ENCODE data around the gene CFAP210. TPM values are rescaled to one million over a fixed set of nuclear protein-coding genes. Genes with fewer than 3 reads are reported as not detected.
"Not testable (repeated sequence)": the region's sequence is repeated elsewhere in the genome, so short reads cannot be mapped to it uniquely, and the experiment has no call there.

CFAP210 gene
- total RNA-seq, 4 donors from 2014 or later: not detected

DNA sequence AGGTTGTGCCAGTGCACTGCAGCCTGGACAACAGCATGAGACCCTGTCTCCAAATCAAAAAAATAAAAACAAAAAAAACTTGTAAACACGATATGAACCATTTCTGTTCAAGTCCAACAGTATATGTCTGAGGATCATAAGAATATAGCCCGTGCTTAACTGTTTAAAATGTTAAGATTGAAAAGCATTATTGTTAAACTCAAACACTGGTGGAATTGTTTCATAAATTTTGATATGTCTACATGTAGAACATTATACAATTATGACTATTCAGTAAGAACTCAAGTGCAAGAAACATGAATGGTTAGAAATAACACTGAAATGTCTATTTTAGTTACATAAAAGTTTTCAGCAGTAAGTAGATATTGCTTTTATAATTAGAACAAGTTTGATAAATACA is 80.3 kb downstream of the CFAP210 start:
- WGBS, 2 donors: 79 to 82% methylated on average over 2 of the region's 2 CpGs
- intact Hi-C loops (cut with DNase I): no loop called here
- Histone ChIP-seq H3K4me1 (no peaks in the 10 kb centered on the region), H3K27me3 (no peaks in the 10 kb centered on the region), H3K36me3 (peaks cover 7 to 99% (median 9%) of the 10 kb centered on the region in 3 donors), H3K4me3 (no peak overlapping the region), H3K9me3 (no peaks in the 10 kb centered on the region), H3K27ac (no peak overlapping the region)
- no peak for TF ChIP-seq POLR2A (IDR thresholded peaks at IDR 0.05)
- TF ChIP-seq, protein P1, sequence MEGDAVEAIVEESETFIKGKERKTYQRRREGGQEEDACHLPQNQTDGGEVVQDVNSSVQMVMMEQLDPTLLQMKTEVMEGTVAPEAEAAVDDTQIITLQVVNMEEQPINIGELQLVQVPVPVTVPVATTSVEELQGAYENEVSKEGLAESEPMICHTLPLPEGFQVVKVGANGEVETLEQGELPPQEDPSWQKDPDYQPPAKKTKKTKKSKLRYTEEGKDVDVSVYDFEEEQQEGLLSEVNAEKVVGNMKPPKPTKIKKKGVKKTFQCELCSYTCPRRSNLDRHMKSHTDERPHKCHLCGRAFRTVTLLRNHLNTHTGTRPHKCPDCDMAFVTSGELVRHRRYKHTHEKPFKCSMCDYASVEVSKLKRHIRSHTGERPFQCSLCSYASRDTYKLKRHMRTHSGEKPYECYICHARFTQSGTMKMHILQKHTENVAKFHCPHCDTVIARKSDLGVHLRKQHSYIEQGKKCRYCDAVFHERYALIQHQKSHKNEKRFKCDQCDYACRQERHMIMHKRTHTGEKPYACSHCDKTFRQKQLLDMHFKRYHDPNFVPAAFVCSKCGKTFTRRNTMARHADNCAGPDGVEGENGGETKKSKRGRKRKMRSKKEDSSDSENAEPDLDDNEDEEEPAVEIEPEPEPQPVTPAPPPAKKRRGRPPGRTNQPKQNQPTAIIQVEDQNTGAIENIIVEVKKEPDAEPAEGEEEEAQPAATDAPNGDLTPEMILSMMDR (IDR thresholded peaks at IDR 0.05): no peak
- no peak for DNase-seq

DNA sequence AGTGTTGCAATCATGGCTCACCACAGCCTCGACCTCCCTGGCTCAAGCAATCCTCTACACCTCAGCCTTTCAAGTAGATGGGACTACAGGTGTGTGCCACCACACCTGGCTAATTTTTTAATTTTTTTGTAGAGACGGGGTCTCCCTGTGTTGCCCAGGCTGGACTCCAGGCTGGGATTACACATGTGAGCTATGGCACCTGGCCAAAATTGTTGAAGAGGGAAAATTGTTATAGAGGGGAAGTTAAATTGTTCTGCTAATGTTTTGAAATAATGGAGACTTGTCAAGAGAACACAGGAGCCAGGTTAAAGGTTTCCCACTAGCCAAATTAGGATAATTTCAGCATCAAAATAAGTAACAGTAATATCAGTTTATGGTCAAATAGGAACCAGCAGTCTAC is 84.9 kb downstream of the CFAP210 start:
- no peak for TF ChIP-seq POLR2A (IDR thresholded peaks at IDR 0.05)
- TF ChIP-seq, protein P1 (IDR thresholded peaks at IDR 0.05): no peak
- 67 to 100% methylated on average over 2 of the region's 2 CpGs for WGBS, 2 donors
- no peak for DNase-seq
- no peaks in the 10 kb centered on the region for H3K27me3 ChIP-seq
- no peaks in the 10 kb centered on the region for H3K4me1 ChIP-seq
- H3K9me3 ChIP-seq: no peaks in the 10 kb centered on the region
- intact Hi-C loops (cut with DNase I): no loop called here
- no peak overlapping the region for H3K27ac ChIP-seq
- no peak overlapping the region for H3K4me3 ChIP-seq
- peaks cover 3 to 99% (median 7%) of the 10 kb centered on the region in 3 donors for H3K36me3 ChIP-seq

DNA sequence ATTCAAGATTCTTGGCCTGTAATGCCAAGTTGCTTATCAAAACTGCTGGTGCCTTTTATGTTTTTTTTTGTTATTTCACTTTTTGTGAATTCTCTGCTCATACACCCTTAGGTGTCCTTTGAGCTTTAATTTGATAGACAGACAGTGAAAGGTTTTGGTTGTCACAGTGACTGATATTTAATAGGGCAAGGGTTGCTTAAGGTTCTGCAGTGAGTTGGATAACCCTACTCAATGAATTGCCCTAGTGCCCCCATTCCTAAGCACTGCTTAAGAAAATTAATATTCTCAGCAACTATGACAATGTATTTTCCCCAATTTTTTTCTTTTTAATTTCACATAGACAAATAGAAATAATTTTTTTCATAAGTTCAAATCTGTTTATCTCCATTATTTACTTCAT is 94.6 kb downstream of the CFAP210 start:
- intact Hi-C loops (cut with DNase I): no loop called here
- Histone ChIP-seq H3K27ac (no peak overlapping the region), H3K27me3 (no peaks in the 10 kb centered on the region), H3K4me1 (peaks cover 0 to 4% (median 0%) of the 10 kb centered on the region in 3 donors), H3K9me3 (no peaks in the 10 kb centered on the region), H3K4me3 (no peak overlapping the region), H3K36me3 (peaks cover 0 to 19% (median 0%) of the 10 kb centered on the region in 3 donors)
- DNase-seq: no peak
- TF ChIP-seq, protein P1 (IDR thresholded peaks at IDR 0.05): no peak

DNA sequence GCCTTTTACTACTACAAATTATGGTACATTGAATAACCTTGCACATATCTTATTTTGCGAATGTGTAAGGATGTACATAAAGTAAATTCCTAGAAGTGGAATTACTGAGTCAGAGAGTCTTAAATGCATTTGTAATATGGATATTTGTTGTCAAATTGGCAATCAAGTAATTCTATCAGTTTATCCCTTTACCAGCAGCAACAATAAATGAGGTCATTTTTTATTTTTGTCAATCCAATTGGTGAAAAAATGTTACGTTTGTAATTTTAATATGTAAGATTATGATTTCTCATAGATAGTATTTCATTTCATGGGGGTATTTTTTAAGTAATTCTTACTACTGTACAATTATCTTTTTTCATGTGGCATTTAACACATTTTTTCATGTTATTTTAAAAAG is 95.2 kb downstream of the CFAP210 start:
- intact Hi-C loops (cut with DNase I): no loop called here
- no peaks in the 10 kb centered on the region for H3K27me3 ChIP-seq

DNA sequence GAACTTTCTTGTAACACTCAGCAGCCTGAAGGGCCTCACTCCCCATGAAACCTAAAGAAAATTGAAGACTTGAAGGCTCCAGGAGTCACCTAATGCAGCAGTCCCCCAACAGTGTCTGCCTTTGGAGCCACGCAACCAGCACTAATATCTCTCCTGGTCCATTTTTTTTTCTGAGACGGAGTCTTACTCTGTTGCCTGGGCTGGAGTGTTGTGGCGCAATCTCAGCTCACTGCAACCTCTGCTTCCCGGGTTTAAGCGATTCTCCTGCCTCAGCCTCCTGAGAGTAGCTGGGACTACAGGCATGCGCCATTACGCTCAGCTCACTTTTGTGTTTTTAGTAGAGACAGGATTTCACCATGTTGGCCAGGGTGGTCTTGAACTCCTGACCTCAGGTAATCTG is 97.7 kb downstream of the CFAP210 start:
- WGBS, 2 donors: 95 to 99% methylated on average over 6 to 7 of the region's 7 CpGs
- H3K4me3 ChIP-seq; intact Hi-C loops (cut with DNase I); H3K9me3 ChIP-seq; H3K27ac ChIP-seq; H3K4me1 ChIP-seq; DNase-seq; H3K27me3 ChIP-seq: not testable (repeated sequence)
- H3K36me3 ChIP-seq: peaks cover 0 to 20% (median 0%) of the 10 kb centered on the region in 3 donors

More for the DNA sequence above, 95.2 kb downstream of the CFAP210 start:
- 91 to 93% methylated on average over 2 of the region's 2 CpGs for WGBS, 2 donors
- H3K9me3 ChIP-seq: no peaks in the 10 kb centered on the region
- no peak for TF ChIP-seq POLR2A (IDR thresholded peaks at IDR 0.05)
- H3K27ac ChIP-seq: no peak overlapping the region
- peaks cover 0 to 4% (median 0%) of the 10 kb centered on the region in 3 donors for H3K4me1 ChIP-seq
- no peak overlapping the region for H3K4me3 ChIP-seq
- peaks cover 0 to 13% (median 0%) of the 10 kb centered on the region in 3 donors for H3K36me3 ChIP-seq
- no peak for DNase-seq

Small RNAs within 50 kb of the gene (small RNA-seq; reads per million reads assigned to genes)
- gene RF00432: 0 reads per million in 4 donors

Other genes starting within 250 kb of the CFAP210 start
- gene BBS5, start 214.9 kb downstream of the CFAP210 start, total RNA-seq: 1 to 10 TPM; 1.4 to 7.1 (median 2.6) TPM
- under 1 TPM in 2 of 4 donors, not detected in 2; 0.40 to 0.76 TPM for gene KLHL41, start 184.7 kb downstream of the CFAP210 start, total RNA-seq
- gene FASTKD1, start 120.5 kb downstream of the CFAP210 start, total RNA-seq: 10 to 100 TPM; 15.8 to 36.7 (median 25.9) TPM
- gene PPIG, start 110.1 kb downstream of the CFAP210 start, total RNA-seq: 10 to 100 TPM; 17.6 to 32.8 (median 28.8) TPM
- 1 to 10 TPM; 1.9 to 4.6 (median 3.3) TPM for gene PHOSPHO2, start 64 bp upstream of the CFAP210 start, total RNA-seq
- gene KLHL23, start 39.4 kb upstream of the CFAP210 start, total RNA-seq: 10 to 100 TPM in 1 of 4 donors, 1 to 10 TPM in 3; 1.3 to 11.3 (median 4.1) TPM
- 10 to 100 TPM; 36.2 to 82.6 (median 50.6) TPM for gene SSB, start 104.5 kb upstream of the CFAP210 start, total RNA-seq
- gene METTL5, start 130.5 kb upstream of the CFAP210 start, total RNA-seq: 10 to 100 TPM; 22.9 to 56.3 (median 44.7) TPM
- 10 to 100 TPM; 26.9 to 56.8 (median 43.2) TPM for gene UBR3, start 133.0 kb upstream of the CFAP210 start, total RNA-seq